ENCODE results near the gene USP3.
"Not testable (repeated sequence)": the region's sequence is repeated elsewhere in the genome, so short reads cannot be mapped to it uniquely, and the experiment has no call there.

The USP3 gene

DNA sequence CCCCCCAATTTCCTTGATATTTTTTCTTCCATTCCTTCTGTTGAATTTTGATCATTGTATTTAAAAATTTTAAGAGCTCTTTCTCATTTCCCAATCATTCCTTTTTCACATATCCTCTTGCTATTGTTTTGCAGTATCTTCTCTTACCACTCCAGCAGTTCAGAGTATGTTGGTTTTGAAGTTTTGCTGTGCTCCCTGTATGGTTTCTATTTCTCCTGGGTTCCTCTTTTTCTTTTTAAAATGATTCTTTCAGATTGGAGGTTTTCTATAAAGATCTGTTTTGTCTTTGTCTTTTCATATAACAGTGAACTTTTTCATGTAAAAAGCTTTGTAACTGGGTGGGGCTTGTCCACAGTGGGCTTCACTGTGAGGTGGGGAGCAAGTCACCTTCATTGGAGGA is 12.8 kb downstream of the USP3 start:
- no peak for DNase-seq

DNA sequence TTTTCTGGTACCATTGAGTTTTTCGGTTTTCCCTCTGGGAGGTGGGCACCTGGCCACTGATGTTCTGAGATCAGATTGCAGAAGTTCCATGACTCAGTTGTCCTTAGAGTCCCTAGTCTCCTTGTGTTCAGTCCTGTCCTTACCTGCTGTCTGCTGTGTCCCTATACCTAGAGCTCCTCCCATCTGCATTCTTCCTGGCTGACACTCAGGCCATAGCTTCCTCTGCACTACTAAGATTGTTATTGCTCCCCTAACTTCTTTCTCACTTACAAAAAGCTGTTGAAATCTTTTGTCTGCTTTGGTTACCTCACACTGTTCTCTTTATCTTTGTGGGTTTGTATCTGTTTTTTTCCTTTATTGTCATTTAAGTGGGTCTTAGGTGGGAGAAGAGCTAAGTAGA is 13.2 kb downstream of the USP3 start:
- no peak for DNase-seq

- DNase-seq, result no peak
Measured at GRCh38 chr15:63519041-63519440, 14.6 kb downstream of the USP3 start.

DNA sequence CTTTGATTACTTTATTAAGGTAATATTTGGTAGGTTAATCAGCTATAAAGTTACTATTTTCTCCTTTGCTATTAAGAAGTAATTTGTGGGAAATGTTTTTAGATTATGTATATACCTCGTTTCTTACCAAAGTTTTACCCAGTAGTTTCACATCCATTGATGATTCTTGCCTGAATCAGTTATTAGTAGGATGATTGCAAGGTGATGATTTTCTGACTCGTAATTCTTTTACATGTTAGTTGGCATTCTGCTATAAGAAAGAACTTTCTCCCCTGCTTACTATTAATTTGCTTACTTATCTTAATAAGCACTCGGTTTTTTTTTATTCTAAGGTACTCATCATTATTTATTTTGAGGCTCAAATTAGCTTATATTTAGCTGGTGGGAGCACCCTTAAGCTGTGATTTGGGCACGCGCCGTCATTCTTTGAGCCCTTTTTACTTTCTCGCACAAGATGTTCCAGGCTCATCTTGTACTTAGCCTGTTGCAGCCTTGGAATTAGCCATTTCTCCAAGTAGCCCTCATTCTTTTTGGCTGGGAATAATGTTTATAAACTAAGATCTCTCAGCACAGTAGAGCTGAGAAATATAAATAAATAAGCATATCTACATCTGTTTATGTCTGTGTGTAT is 15.3 kb downstream of the USP3 start:
- no peak for DNase-seq

- DNase-seq, result not testable (repeated sequence)
Measured at GRCh38 chr15:63520462-63520861, 16.1 kb downstream of the USP3 start.

DNA sequence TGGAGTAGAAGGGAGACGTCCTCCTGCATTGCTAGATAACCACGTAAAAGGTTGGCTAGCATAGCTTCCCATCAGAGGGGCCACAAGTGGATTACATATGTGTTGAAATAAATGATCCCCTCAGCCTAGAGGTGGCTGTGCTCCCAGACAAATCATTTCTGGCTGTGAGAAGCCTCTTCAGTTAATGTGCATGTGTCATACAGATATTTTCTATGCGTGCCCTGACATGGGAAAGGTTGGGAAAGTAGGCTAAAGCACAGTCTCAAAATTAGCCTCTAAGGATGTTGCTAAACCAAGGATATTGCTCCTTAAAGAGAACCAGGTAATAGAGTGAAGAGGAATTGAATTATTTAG is 17.8 kb downstream of the USP3 start:
- DNase-seq, result no peak

- no peak for DNase-seq
Measured at GRCh38 chr15:63523306-63523990, 19.1 kb downstream of the USP3 start.

DNA sequence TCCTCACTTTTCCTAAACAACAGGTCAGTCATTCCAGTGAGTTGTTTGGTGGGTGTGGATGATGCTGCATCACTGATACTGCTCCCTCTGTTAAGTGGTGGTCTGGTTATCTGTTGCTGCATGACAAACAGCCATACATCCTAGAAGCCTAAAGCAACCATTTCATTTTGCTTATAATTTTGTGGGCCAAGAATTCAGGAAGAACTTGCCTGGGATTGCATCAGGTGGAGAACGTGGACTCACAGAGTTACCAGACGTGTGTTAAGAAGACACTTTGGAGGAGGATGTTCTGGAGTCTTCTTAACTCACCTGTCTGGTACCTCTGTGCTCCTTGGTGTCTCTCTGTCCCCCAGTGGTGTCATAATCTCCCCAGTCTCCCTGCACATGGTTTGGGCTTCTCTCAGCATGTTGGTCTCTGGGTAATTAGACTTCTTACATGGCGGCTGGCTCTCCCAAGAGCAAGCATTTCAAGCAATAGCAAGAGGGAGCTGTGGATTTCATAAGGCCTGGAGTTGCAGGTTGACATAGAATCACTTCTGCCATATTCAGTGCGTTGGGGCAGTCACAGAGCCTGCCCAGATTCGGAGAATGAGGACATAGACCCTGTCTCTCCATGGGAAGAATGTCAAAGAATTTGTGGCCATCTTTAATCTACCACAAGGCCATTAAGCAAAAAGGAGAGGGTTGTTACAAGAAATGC is 20.1 kb downstream of the USP3 start:
- DNase-seq, result no peak

- DNase-seq, result no peak
Measured at GRCh38 chr15:63526401-63526800, 22.0 kb downstream of the USP3 start.

- no peak for DNase-seq
Measured at GRCh38 chr15:63528138-63528659, 23.8 kb downstream of the USP3 start.

- no peak for DNase-seq
Measured at GRCh38 chr15:63530235-63530634, 25.8 kb downstream of the USP3 start.

- no peak for DNase-seq
Measured at GRCh38 chr15:63530752-63531299, 26.4 kb downstream of the USP3 start.

DNA sequence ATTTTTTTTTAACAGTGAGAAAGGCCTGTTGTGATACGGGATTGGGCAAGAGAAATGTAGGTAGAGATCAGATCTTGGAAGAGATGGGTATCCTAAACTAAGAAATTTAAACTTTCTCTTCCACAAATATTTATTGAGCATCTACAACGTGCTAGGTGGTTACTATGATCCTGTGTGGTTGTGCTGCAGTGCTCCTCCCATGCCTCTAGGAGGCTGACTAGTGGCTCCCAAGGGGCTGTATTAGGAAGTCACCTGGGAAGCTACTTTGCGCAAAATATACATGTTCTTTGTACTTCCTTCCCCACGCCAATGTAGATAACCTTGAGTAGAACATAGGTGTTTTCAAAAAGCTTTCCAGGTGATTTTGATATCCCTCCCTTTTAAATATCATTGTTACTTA is 27.2 kb downstream of the USP3 start:
- DNase-seq, result peak; percentile 36

GRCh38 chr15:63532307-63532744 is 27.9 kb downstream of the USP3 start:
- no peak for DNase-seq

DNA sequence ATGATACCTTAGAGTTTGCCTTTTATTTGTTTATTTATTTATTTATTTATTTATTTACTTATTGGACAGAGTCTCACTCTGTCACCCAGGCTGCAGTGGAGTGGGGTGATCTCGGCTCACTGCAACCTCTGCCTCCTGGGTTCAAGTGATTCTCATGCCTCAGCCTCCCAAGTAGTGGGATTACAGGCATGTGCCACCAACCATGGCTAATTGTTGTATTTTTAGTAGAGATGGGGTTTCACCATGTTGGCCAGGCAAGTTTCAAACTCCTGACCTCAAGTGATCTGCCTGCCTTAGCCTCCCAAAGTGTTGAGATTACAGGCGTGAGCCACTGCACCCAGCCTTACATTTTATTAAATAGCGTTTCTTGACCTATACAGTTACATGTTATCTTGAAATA is 30.5 kb downstream of the USP3 start:
- not testable (repeated sequence) for DNase-seq

- DNase-seq, result no peak
Measured at GRCh38 chr15:63535689-63536088, 31.3 kb downstream of the USP3 start.

- no peak for DNase-seq
Measured at GRCh38 chr15:63538876-63539275, 34.5 kb downstream of the USP3 start.

DNA sequence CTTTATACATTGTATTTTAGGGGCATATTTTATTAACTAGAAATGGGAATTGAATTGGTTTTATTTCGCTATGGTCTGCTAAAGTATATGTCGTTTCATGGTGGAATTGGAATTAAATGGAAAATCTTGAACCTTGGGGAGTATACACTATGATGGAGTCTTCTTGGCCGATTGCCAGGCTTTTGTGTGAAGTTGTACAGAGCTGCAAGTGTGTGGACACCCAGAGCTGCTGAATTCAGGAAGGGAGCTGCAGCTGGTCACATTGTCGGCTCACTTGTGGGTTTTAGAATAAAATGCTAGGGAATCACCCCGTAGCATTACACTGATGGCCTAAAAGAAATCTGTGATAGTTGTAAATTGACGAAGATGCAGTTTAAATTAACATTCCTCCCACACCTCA is 35.1 kb downstream of the USP3 start:
- DNase-seq, result peak; percentile 65

- no peak for DNase-seq
Measured at GRCh38 chr15:63539998-63540397, 35.6 kb downstream of the USP3 start.

DNA sequence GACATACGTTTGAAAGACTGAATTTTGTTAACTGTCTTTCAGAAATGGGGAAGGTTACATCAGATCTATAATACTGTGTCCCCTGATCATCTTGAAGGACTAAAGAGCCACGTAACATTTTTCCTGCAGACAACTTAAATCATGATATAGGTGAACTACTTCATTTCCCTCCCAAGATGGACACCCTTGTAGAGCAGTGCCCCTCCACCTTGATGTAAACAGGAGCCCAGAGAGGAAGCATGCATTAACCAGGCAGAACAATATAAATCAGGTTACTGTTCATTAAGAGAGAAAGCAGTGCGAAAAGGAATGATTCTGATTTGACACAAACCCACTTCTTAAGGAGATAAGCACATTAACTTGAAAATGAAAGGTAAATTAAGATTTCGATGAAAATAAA is 36.1 kb downstream of the USP3 start:
- no peak for DNase-seq

DNA sequence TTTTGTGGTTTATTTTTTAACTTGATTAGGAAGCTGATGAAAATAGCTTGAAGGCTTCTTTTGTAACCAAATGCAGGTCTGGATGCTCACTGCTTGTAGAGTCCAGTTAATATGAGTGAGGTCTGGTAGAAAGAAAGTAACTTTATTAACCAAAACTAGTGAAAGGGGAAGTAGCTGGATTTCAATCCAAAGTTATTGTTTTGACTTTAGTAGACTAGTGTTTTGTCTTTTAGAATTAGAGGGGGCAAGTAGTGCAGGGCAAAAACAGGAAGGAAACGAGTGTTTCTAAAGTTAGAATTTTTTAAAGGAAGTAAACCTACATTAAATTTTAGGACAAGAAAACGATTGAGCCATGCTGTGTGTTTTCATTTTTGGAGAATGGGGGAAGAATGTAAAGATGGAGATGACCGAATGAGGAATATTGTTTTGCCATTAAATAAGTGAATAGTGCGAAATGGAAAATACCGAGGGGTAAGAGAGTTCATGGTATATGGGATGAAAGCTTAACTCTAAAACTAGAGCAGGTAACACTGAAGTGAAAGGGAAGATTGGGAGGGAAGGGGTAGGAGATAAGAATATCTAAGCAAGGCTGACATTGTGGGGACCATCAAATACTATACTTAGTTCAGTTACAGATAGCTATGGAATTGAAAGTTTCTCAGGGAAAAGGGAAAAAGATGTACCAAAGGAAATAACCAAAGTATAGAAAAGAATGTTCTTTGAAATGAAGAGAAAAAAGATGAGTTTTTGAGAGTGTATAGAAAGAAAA is 40.0 kb downstream of the USP3 start:
- DNase-seq, result peak; percentile 46

DNA sequence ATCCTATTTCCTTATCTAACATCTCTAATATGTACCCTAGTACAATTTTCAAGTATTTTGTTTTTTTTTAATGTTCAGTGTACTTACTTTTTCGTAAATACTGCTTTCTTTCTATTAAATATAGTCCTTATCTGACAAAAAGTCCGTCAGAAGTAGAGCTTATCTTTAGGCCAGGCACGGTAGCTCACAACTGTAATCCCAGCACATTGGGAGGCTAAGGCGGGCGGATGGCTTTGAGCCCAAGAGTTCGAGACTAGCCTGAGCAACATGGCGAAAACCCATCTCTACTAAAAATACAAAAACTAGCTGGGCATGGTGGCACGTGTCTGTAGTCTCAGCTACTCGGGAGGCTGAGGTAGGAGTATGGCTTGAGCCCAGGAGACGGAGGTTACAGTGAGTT is 41.1 kb downstream of the USP3 start:
- DNase-seq, result peak; percentile 68

DNA sequence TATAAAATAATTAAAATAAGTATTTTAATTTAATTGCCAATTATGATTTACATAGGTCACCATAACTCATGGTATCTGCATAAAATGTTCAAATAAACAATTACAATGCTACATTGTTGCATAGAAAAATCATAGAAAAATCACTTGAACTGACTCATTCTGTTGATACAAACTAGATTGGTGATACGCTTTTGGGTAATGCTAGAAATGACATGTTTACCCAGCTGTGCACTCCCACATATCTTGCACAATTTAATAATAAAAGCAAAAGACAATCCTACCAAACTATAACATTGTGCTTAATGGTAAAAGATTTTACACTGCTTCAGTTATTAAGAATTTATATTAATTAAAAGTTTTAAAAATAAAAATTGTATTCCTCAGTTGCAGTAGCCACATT is 47.0 kb downstream of the USP3 start:
- DNase-seq, result no peak
